Measurements from ENCODE around the gene THBS4. TPM values are rescaled to one million over a fixed set of nuclear protein-coding genes. Genes with fewer than 3 reads are reported as not detected.
A peak's percentile ranks its signal among the peaks of the same experiment; 100 is the strongest.

Gene THBS4
- total and polyA plus RNA-seq, 9 of the 15 experiments (the other 6 are each of a cell fraction or from before 2014, with no cell fraction given) = 0.07 to 0.08 TPM; not detected in 7

DNA sequence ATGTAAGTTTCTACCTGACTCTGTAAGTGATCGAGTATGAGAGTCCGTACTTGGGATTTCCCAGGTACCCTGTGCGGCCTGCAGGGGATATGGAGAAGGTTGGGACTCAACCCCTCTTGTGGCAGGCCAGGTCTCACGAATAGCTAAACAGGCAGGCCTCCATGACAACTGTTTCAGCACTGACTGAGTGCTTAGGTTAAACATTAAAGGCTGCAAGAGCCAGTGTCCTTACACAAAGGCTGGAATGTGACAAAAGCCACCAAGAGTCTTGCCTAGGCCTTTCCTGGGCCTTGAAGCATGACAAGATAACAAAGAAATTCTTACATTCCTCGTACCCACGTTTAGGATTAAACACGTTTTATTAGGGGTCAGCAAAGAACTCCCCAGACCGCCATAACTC, 58.6 kb downstream of the THBS4 start:
- intact Hi-C loops (cut with micrococcal nuclease) = loop anchor here (1.0 to 10.0 kb wide), 3 partner anchors 214 to 1101 kb away; no protein-coding TSS in a partner anchor
- in situ Hi-C loops (cut with MboI) = loop anchor here (5.0 kb wide), 1 partner anchor 204 kb away; no protein-coding TSS in a partner anchor
- CTCF ChIA-PET (ENCODE audit: low intra/inter-chr PET ratio) = interaction anchor here (3.5 kb wide), 1 partner anchor 181 kb away, joined by 41 read pairs; no protein-coding TSS in a partner anchor

More for the DNA sequence above, 58.6 kb downstream of the THBS4 start:
- no peaks in the 10 kb centered on the region for H3K9me3 ChIP-seq (replicated peaks; ENCODE audit: control insufficient read depth, insufficient read depth, low read depth, low read length)
- H3K9me1 ChIP-seq (ENCODE audit: control insufficient read depth, insufficient read depth, low read length) = no peaks in the 10 kb centered on the region
- no peaks in the 10 kb centered on the region for H3K36me3 ChIP-seq (ENCODE audit: control insufficient read depth, insufficient read depth, low read length)
- FAIRE-seq = peak; percentile 56
- H4K20me1 ChIP-seq (replicated peaks; ENCODE audit: control insufficient read depth, insufficient read depth, low read length) = no peaks in the 10 kb centered on the region
- no TSS peak for BruUV-seq (replicated peaks)
- peak; percentile 57 for ATAC-seq
- no peak for TF ChIP-seq TCFL5 (CRISPR knock-in tag; conservative IDR thresholded peaks at IDR 0.05)
- TF ChIP-seq ESRRA (IDR thresholded peaks at IDR 0.05; ENCODE audit: borderline replicate concordance, low read depth) = no peak
- no peak for TF ChIP-seq ETV5 (CRISPR knock-in tag; IDR thresholded peaks at IDR 0.05; ENCODE audit: low read depth)
- TF ChIP-seq BDP1 (IDR thresholded peaks at IDR 0.05; ENCODE audit: insufficient read depth, insufficient read length) = no peak
- TF ChIP-seq FOXM1 (IDR thresholded peaks at IDR 0.05; ENCODE audit: low read depth) = no peak
- TF ChIP-seq FOXM1 (CRISPR knock-in tag; IDR thresholded peaks at IDR 0.05; ENCODE audit: low read depth) = no peak
- no peak for TF ChIP-seq SMAD2 (IDR thresholded peaks at IDR 0.05; ENCODE audit: low read depth, low read length)
- TF ChIP-seq, protein P1, sequence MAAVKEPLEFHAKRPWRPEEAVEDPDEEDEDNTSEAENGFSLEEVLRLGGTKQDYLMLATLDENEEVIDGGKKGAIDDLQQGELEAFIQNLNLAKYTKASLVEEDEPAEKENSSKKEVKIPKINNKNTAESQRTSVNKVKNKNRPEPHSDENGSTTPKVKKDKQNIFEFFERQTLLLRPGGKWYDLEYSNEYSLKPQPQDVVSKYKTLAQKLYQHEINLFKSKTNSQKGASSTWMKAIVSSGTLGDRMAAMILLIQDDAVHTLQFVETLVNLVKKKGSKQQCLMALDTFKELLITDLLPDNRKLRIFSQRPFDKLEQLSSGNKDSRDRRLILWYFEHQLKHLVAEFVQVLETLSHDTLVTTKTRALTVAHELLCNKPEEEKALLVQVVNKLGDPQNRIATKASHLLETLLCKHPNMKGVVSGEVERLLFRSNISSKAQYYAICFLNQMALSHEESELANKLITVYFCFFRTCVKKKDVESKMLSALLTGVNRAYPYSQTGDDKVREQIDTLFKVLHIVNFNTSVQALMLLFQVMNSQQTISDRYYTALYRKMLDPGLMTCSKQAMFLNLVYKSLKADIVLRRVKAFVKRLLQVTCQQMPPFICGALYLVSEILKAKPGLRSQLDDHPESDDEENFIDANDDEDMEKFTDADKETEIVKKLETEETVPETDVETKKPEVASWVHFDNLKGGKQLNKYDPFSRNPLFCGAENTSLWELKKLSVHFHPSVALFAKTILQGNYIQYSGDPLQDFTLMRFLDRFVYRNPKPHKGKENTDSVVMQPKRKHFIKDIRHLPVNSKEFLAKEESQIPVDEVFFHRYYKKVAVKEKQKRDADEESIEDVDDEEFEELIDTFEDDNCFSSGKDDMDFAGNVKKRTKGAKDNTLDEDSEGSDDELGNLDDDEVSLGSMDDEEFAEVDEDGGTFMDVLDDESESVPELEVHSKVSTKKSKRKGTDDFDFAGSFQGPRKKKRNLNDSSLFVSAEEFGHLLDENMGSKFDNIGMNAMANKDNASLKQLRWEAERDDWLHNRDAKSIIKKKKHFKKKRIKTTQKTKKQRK (IDR thresholded peaks at IDR 0.05; ENCODE audit: borderline replicate concordance, low read depth, low read length) = no peak
- TF ChIP-seq ETS2 (tag; IDR thresholded peaks at IDR 0.05; ENCODE audit: borderline replicate concordance, poor library complexity, severe bottlenecking) = no peak
- no peak for TF ChIP-seq KAT8 (IDR thresholded peaks at IDR 0.05; ENCODE audit: low read depth)
- TF ChIP-seq SREBF1 (IDR thresholded peaks at IDR 0.05; ENCODE audit: borderline replicate concordance, low read depth, low read length) = no peak
- TF ChIP-seq KLF16 (IDR thresholded peaks at IDR 0.05) = no peak
- no peak for TF ChIP-seq CREM (IDR thresholded peaks at IDR 0.05; ENCODE audit: low read depth)
- TF ChIP-seq, protein P2, sequence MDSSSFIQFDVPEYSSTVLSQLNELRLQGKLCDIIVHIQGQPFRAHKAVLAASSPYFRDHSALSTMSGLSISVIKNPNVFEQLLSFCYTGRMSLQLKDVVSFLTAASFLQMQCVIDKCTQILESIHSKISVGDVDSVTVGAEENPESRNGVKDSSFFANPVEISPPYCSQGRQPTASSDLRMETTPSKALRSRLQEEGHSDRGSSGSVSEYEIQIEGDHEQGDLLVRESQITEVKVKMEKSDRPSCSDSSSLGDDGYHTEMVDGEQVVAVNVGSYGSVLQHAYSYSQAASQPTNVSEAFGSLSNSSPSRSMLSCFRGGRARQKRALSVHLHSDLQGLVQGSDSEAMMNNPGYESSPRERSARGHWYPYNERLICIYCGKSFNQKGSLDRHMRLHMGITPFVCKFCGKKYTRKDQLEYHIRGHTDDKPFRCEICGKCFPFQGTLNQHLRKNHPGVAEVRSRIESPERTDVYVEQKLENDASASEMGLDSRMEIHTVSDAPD (CRISPR knock-in tag; IDR thresholded peaks at IDR 0.05) = no peak
- no peak overlapping the region for H3K4me2 ChIP-seq (ENCODE audit: insufficient read depth, low read length)
- peak in 1 of 4 experiments; percentile 21 for DNase-seq (ENCODE audit: extremely low read depth in 1 of 4, low spot score in 3 of 4)
- POLR2A ChIA-PET = interaction anchor here (0.6 kb wide), 1 partner anchor 10 kb away, joined by 3 read pairs; no protein-coding TSS in a partner anchor
- no peak overlapping the region for H3K4me3 ChIP-seq
- H3K9ac ChIP-seq (ENCODE audit: insufficient read depth in 1 of 2, low read depth in 2 of 2, low read length in 2 of 2) = no peak overlapping the region
- H3K79me2 ChIP-seq (ENCODE audit: control insufficient read depth, insufficient read depth, low read length) = no peaks in the 10 kb centered on the region
- H2AFZ ChIP-seq (ENCODE audit: low read depth, low read length) = peak overlapping the region; percentile 57
- WGBS (ENCODE audit: insufficient coverage, low coverage, missing lambda C conversion rate) = 27% methylated on average over 8 of the region's 8 CpGs
- no peaks in the 10 kb centered on the region for H3K4me1 ChIP-seq (replicated peaks in 1 of 2; ENCODE audit: control insufficient read depth in 2 of 2, insufficient read depth in 2 of 2, low read length in 2 of 2)
- H3K27me3 ChIP-seq (ENCODE audit: control insufficient read depth in 2 of 2, insufficient read depth in 2 of 2, low read length in 2 of 2) = peaks cover 0 to 8% of the 10 kb centered on the region in 2 experiments; a peak in 3 of 5 replicates
- H3K27ac ChIP-seq (ENCODE audit: extremely low read depth, low read depth, low read length) = no peak overlapping the region
